Kidney (tissue), 14 donors: ENCODE data around the gene SRGAP3. TPM values are rescaled to one million over a fixed set of nuclear protein-coding genes. Genes with fewer than 3 reads are reported as not detected.

Experiments
- DNase-seq, 5 donors: peaks; one replicate each; pipeline ENCODE4 v3.0.0-alpha.2; 2013 to 2020
- FAIRE-seq: peaks from 2 replicates; lab custom pipeline; 2012; peaks lifted over from hg19 to GRCh38; lab: Jason Lieb, UNC
- H3K27ac ChIP-seq, 2 donors: one replicate each; pipeline ENCODE4 v1.7.0; 2013; ENCODE audit warnings: low read depth in 2 of 2, low read length in 2 of 2, inconsistent platforms in 1 of 2
- H3K27me3 ChIP-seq: one replicate; pipeline ENCODE4 v1.7.1; 2013; ENCODE audit warnings: low read length, inconsistent platforms; ENCODE audit not compliant: control insufficient read depth, insufficient read depth
- H3K36me3 ChIP-seq, 3 donors: one replicate each; pipeline versions ENCODE4 v1.7.0 to v1.7.1; 2013; ENCODE audit warnings: low read length in 3 of 3, control low read depth in 1 of 3, inconsistent platforms in 1 of 3; ENCODE audit not compliant: insufficient read depth in 3 of 3, control insufficient read depth in 2 of 3
- H3K4me1 ChIP-seq, 3 donors: one replicate each; pipeline versions ENCODE4 v1.7.0 to v1.7.1; 2013; ENCODE audit warnings: low read length in 3 of 3, inconsistent platforms in 1 of 3, low read depth in 1 of 3; ENCODE audit not compliant: control insufficient read depth in 2 of 3, insufficient read depth in 2 of 3
- H3K4me3 ChIP-seq, 3 donors: one replicate each; pipeline versions ENCODE4 v1.7.0 to v1.8.1; 2013; ENCODE audit warnings: low read length in 3 of 3, control low read depth in 1 of 3, inconsistent platforms in 1 of 3
- H3K9ac ChIP-seq, 3 donors: one replicate each; pipeline versions ENCODE4 v1.7.0 to v1.7.1; 2013; ENCODE audit warnings: low read length in 3 of 3, control low read depth in 1 of 3, inconsistent platforms in 1 of 3
- H3K9me3 ChIP-seq, 3 donors: one replicate each; pipeline versions ENCODE4 v1.7.0 to v1.7.1; 2013; ENCODE audit warnings: low read length in 3 of 3, control low read depth in 1 of 3, inconsistent platforms in 1 of 3; ENCODE audit not compliant: control insufficient read depth in 2 of 3, insufficient read depth in 1 of 3
- intact Hi-C: fragments of 100-400 bp; cut with DNase I; formaldehyde crosslinking; loops from one replicate; pipeline ENCODE4 v1.11.1; 2022
- polyA plus RNA-seq: library from polyadenylated mRNA; stranded (reverse); fragments of 350-450 nt; fragmentation: Illumina TruSeq; extraction: RNeasy Lipid Tissue Mini Kit (QIAGEN cat#74804); gene quantifications from one replicate; pipeline ENCODE4 v1.2.3, GENCODE V29; 2014; ENCODE audit warnings: low read depth, low replicate concordance; ENCODE audit not compliant: insufficient read depth
- total RNA-seq: library from RNA; stranded (reverse); fragmentation: NEBNext Ultra II Directional; extraction: Animal tissue kit (Norgen Biotek cat#: 25700); gene quantifications from one replicate; pipeline ENCODE4 v1.2.1, GENCODE V29; 2021
- TF ChIP-seq, protein P1 (sequence below): IDR thresholded peaks from 3 replicates; pipeline ENCODE4 v1.5.1; 2012; ENCODE audit warnings: mild to moderate bottlenecking, moderate library complexity, borderline replicate concordance; ENCODE audit not compliant: insufficient read depth; ENCODE audit errors: extremely low read depth
- donor health status: control.
- donor health status: control.
- donor health status: control.
- donor health status: control.
- donor health status: control.
- donor health status: DM: yes; HTN: yes; CAD: no.
- donor health status: Normal renal cell carcinoma (clear cell type).

The SRGAP3 gene
- total and polyA plus RNA-seq, 2 donors from 2014 or later = 4.1 to 24.3 TPM

DNA sequence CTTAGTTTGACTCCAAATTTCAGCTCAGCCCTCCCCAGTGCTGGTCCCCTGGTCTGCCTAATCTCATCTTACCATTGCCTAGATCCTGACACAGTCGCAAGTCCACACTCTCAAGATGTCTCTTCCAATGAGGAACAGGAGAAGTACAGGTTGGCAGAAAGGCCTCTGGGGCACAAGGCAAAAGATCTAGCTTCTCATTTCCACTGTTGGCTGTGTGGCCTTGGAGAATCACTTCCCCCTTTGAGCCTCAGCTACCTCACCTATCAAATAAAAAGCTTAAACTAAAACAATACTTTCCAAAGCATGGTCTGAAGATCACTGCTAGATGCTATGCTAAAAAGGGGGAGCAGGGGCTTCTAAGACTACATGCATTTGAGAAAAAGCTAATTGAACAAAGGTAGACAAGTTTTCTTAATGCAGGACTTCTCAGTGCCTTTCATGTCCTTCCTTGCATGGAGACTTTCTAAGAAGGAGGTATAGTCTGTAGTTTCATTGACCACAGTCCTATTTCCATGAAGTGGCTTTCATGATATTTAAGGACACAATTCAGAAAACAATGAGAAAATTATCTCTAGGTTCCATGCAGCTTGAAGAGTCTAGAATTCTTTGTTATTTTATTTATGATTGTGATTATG lies 168.1 kb downstream of the SRGAP3 start:
- Histone ChIP-seq H3K9ac (no peak overlapping the region), H3K4me3 (no peak overlapping the region), H3K9me3 (no peaks in the 10 kb centered on the region), H3K27me3 (no peaks in the 10 kb centered on the region), H3K27ac (no peak overlapping the region), H3K36me3 (no peaks in the 10 kb centered on the region), H3K4me1 (no peaks in the 10 kb centered on the region)
- intact Hi-C loops = no loop called here
- DNase-seq = no peak
- TF ChIP-seq, protein P1, sequence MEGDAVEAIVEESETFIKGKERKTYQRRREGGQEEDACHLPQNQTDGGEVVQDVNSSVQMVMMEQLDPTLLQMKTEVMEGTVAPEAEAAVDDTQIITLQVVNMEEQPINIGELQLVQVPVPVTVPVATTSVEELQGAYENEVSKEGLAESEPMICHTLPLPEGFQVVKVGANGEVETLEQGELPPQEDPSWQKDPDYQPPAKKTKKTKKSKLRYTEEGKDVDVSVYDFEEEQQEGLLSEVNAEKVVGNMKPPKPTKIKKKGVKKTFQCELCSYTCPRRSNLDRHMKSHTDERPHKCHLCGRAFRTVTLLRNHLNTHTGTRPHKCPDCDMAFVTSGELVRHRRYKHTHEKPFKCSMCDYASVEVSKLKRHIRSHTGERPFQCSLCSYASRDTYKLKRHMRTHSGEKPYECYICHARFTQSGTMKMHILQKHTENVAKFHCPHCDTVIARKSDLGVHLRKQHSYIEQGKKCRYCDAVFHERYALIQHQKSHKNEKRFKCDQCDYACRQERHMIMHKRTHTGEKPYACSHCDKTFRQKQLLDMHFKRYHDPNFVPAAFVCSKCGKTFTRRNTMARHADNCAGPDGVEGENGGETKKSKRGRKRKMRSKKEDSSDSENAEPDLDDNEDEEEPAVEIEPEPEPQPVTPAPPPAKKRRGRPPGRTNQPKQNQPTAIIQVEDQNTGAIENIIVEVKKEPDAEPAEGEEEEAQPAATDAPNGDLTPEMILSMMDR = no peak
- FAIRE-seq = no peak

- TF ChIP-seq, protein P1 = no peak
- Histone ChIP-seq H3K4me1 (no peaks in the 10 kb centered on the region), H3K27ac (no peak overlapping the region), H3K36me3 (no peaks in the 10 kb centered on the region), H3K4me3 (no peak overlapping the region), H3K9me3 (no peaks in the 10 kb centered on the region), H3K27me3 (no peaks in the 10 kb centered on the region), H3K9ac (no peak overlapping the region)
- intact Hi-C loops = no loop called here
- FAIRE-seq (no peak), DNase-seq (no peak)
Measured at GRCh38 chr3:9080163-9080562, 169.3 kb downstream of the SRGAP3 start.

DNA sequence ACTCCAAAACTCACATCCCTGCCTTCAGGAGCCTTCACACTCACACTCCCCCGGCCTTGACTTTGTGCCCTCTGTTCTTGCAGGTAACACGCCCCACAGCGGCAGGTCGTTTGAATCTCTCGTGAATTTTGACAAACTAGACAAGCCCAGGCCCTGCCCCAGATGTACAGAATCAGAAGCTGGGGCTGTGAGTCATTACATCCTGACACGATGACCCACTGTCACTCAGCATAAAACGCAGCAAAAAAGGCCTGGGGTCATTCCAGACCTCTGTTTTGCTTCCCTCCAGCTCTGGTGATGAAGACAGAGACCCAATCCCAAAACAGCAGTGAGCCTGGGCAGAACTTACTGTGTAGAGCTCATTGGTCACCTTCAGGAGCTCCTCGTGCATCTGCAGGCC lies 169.8 kb downstream of the SRGAP3 start:
- Histone ChIP-seq H3K36me3 (no peaks in the 10 kb centered on the region), H3K9ac (no peak overlapping the region), H3K27me3 (no peaks in the 10 kb centered on the region), H3K27ac (no peak overlapping the region), H3K4me3 (no peak overlapping the region), H3K4me1 (no peaks in the 10 kb centered on the region), H3K9me3 (no peaks in the 10 kb centered on the region)
- FAIRE-seq (no peak), DNase-seq (no peak)
- TF ChIP-seq, protein P1 = no peak
- intact Hi-C loops = no loop called here
